Measurements from ENCODE around the gene SCGB3A1.

SCGB3A1 gene

GRCh38 chr5:180591311-180591887, at the start of gene SCGB3A1:
TSS of gene SCGB3A1 (minus strand) at chr5:180591499. CDS start at chr5:180591462, 37 bp downstream.
- DNase-seq: no peak

GRCh38 chr5:180640611-180640860, 49.2 kb upstream of the SCGB3A1 start:
- no peak for DNase-seq

GRCh38 chr5:180639741-180640610, 48.7 kb upstream of the SCGB3A1 start:
- DNase-seq: no peak

- no peak for DNase-seq
Measured at GRCh38 chr5:180639287-180639686, 48.0 kb upstream of the SCGB3A1 start.

- DNase-seq: no peak
Measured at GRCh38 chr5:180637962-180638680, 46.8 kb upstream of the SCGB3A1 start.

- no peak for DNase-seq
Measured at GRCh38 chr5:180636403-180637075, 45.2 kb upstream of the SCGB3A1 start.

GRCh38 chr5:180636016-180636402, 44.7 kb upstream of the SCGB3A1 start:
- DNase-seq: no peak

- DNase-seq: no peak
Measured at GRCh38 chr5:180633283-180634177, 42.2 kb upstream of the SCGB3A1 start.

GRCh38 chr5:180632768-180633167, 41.5 kb upstream of the SCGB3A1 start:
- no peak for DNase-seq

GRCh38 chr5:180631549-180632383, 40.5 kb upstream of the SCGB3A1 start:
- no peak for DNase-seq

- DNase-seq: no peak
Measured at GRCh38 chr5:180630426-180630825, 39.1 kb upstream of the SCGB3A1 start.

- DNase-seq: no peak
Measured at GRCh38 chr5:180629831-180630382, 38.6 kb upstream of the SCGB3A1 start.

- no peak for DNase-seq
Measured at GRCh38 chr5:180628827-180629750, 37.8 kb upstream of the SCGB3A1 start.

- DNase-seq: no peak
Measured at GRCh38 chr5:180628211-180628610, 36.9 kb upstream of the SCGB3A1 start.

GRCh38 chr5:180627386-180628120, 36.3 kb upstream of the SCGB3A1 start:
- DNase-seq: no peak

GRCh38 chr5:180626661-180627385, 35.5 kb upstream of the SCGB3A1 start:
- no peak for DNase-seq

- no peak for DNase-seq
Measured at GRCh38 chr5:180625791-180626660, 34.7 kb upstream of the SCGB3A1 start.

All from activated effector memory CD4-positive, alpha-beta T cell treated with Interleukin-2 at 50 U/mL for 16 hours (primary cell).